Measurements from ENCODE around the gene ABCC4. TPM values are rescaled to one million over a fixed set of nuclear protein-coding genes. Genes with fewer than 3 reads are reported as not detected.
"Not testable (repeated sequence)": the region's sequence is repeated elsewhere in the genome, so short reads cannot be mapped to it uniquely, and the experiment has no call there.

Gene ABCC4
- total RNA-seq, 1 donor from 2014 or later: 21.8 TPM

DNA sequence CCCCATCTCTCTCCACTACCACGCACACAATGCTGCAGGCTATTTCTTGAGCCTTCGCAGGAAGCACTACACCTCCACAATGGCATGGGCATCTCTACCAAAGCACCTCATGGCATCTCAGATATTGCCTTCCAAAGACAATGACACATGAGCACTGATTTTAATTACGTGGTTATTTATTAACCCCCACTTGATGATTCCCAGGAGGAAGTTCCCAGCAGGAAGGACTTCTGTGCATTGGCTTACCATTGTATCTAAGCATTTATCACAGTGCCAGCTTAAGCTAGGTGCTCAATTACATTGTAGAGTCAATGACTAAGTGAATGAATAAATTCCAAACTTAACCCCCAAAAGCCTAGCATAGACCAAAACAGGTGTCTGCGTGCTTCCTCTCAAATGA lies 101.4 kb downstream of the ABCC4 start:
- H3K9me3 Mint-ChIP-seq: peaks cover 4% of the 10 kb centered on the region
- H3K27me3 Mint-ChIP-seq (ENCODE audit: low read depth): no peaks in the 10 kb centered on the region
- TF ChIP-seq, protein P1, sequence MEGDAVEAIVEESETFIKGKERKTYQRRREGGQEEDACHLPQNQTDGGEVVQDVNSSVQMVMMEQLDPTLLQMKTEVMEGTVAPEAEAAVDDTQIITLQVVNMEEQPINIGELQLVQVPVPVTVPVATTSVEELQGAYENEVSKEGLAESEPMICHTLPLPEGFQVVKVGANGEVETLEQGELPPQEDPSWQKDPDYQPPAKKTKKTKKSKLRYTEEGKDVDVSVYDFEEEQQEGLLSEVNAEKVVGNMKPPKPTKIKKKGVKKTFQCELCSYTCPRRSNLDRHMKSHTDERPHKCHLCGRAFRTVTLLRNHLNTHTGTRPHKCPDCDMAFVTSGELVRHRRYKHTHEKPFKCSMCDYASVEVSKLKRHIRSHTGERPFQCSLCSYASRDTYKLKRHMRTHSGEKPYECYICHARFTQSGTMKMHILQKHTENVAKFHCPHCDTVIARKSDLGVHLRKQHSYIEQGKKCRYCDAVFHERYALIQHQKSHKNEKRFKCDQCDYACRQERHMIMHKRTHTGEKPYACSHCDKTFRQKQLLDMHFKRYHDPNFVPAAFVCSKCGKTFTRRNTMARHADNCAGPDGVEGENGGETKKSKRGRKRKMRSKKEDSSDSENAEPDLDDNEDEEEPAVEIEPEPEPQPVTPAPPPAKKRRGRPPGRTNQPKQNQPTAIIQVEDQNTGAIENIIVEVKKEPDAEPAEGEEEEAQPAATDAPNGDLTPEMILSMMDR (conservative IDR thresholded peaks at IDR 0.05): no peak
- no peak for DNase-seq (ENCODE audit: low read depth, low spot score)
- no peak overlapping the region for H3K4me3 Mint-ChIP-seq
- H3K27ac Mint-ChIP-seq (ENCODE audit: unreplicated experiment): no peak overlapping the region
- H3K36me3 Mint-ChIP-seq (ENCODE audit: low read depth): peaks cover 19% of the 10 kb centered on the region
- no peaks in the 10 kb centered on the region for H3K4me1 Mint-ChIP-seq

DNA sequence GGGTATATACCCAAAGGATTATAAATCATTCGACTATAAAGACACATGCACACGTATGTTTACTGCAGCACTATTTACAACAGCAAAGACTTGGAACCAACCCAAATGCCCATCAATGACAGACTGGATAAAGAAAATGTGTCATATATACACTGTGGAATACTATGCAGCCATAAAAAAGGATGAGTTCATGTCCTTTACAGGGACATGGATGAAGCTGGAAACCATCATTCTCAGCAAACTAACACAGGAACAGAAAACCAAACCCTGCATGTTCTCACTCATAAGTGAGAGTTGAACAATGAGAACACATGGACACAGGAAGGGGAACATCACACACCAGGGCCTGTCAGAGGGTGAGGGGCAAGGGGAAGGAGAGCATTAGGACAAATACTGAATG lies 102.6 kb downstream of the ABCC4 start:
- H3K4me3 Mint-ChIP-seq; H3K27me3 Mint-ChIP-seq (ENCODE audit: low read depth); H3K4me1 Mint-ChIP-seq; DNase-seq (ENCODE audit: low read depth, low spot score); H3K9me3 Mint-ChIP-seq: not testable (repeated sequence)
- Mint-ChIP-seq H3K27ac (ENCODE audit: unreplicated experiment) (peak overlapping the region; percentile 81), H3K36me3 (ENCODE audit: low read depth) (peaks cover 19% of the 10 kb centered on the region)

DNA sequence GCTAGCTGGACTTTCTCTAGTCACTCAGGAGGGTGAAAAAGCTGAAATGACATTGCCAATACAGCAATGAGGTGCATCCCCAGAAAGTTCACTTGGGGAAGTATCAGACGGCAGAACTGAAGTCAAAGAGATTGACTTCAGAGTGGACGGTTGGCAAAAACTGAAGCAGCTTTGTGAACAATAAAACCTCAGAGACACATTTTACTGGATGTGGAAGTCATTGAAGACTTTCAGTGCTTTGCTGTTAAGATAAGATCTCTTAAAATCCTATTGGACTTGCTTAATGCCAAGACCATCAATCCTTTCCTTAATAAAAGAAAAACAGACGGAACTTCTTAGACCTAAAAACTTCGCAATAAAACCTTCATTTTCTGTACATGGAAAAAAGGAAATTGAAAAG lies 103.7 kb downstream of the ABCC4 start:
- H3K4me3 Mint-ChIP-seq: no peak overlapping the region
- H3K27ac Mint-ChIP-seq (ENCODE audit: unreplicated experiment): no peak overlapping the region
- no peaks in the 10 kb centered on the region for H3K4me1 Mint-ChIP-seq
- H3K36me3 Mint-ChIP-seq (ENCODE audit: low read depth): peaks cover 19% of the 10 kb centered on the region
- H3K9me3 Mint-ChIP-seq: peaks cover 4% of the 10 kb centered on the region
- DNase-seq (ENCODE audit: low read depth, low spot score): no peak
- no peaks in the 10 kb centered on the region for H3K27me3 Mint-ChIP-seq (ENCODE audit: low read depth)
- TF ChIP-seq, protein P1 (conservative IDR thresholded peaks at IDR 0.05): no peak

DNA sequence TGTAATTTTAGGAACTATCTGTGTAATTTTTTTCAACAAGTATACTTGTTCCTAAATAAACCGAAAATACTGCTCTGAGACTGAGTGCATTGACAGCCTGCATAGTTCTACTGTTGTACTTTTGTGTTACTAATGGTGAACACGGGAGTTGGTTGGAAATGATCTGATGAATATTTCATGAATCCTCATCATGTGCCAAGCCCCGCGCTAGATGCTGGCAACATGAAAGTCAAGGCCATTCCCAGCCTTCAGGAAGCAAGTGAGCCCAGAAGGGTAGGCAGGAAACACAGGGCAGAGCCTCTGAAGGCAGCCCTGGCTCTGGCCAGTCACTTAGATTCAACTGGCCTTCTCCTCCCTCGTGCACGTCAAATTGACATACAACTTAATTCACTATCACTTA lies 106.1 kb downstream of the ABCC4 start:
- Mint-ChIP-seq H3K36me3 (ENCODE audit: low read depth) (peaks cover 17% of the 10 kb centered on the region), H3K27me3 (ENCODE audit: low read depth) (no peaks in the 10 kb centered on the region), H3K27ac (ENCODE audit: unreplicated experiment) (no peak overlapping the region), H3K4me3 (no peak overlapping the region), H3K9me3 (peaks cover 4% of the 10 kb centered on the region), H3K4me1 (no peaks in the 10 kb centered on the region)
- TF ChIP-seq, protein P1 (conservative IDR thresholded peaks at IDR 0.05): no peak
- DNase-seq (ENCODE audit: low read depth, low spot score): no peak

DNA sequence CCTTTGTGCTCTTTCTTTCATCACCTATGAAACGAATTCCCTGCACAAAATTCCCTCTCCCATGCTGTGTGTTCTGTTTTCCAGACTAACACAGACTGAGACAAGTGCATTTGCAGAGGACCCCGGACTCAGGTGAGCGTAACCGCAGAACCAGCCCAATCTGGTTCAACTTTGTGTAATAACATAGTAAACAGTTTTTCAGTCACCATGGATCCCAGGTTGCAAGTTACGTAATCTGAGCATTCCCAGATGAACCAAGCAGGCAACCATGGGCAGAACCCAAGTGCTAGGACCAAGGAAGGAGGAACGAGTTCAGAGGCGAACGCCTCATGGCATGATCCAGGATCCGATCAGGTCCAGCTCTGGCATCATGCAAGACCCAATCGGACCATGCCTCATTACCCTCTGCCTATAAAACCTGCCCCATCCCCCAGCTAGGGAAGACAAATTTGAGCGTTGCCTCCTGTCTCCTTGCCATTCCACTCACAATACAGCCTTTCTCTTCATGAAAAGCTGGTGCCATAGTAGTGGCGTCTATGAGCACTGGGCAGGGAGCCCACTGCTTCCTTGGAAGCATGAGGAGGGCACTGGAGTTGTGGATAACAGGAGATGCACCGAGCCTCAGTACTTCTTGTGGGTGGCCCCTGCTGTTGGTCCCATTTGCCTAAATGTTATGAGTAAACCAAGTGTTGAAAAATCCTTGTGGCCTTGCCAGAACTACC lies 107.6 kb downstream of the ABCC4 start:
- H3K4me3 Mint-ChIP-seq: no peak overlapping the region
- DNase-seq (ENCODE audit: low read depth, low spot score): no peak
- H3K9me3 Mint-ChIP-seq: no peaks in the 10 kb centered on the region
- TF ChIP-seq, protein P1 (conservative IDR thresholded peaks at IDR 0.05): no peak
- H3K27me3 Mint-ChIP-seq (ENCODE audit: low read depth): no peaks in the 10 kb centered on the region
- no peaks in the 10 kb centered on the region for H3K4me1 Mint-ChIP-seq
- H3K27ac Mint-ChIP-seq (ENCODE audit: unreplicated experiment): no peak overlapping the region
- peaks cover 6% of the 10 kb centered on the region for H3K36me3 Mint-ChIP-seq (ENCODE audit: low read depth)

DNA sequence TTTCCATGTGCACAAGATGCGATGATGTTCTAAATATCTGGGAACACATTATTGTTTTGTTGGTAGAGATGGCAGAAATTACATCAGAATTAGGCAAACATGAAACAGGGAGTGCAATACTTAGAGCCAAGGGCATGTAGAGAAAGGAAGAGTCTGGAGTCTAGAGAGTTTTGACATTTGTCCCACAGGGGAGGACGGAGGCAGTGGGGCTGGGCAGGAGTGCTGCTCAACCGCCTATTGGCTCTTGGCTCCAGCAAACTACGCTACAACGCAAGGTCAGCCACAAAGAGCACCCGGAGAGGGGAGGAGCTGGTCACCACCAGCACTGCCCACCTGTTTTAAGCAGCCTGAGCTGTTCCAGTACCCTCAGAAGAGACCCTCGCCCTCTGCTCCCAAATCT lies 108.3 kb downstream of the ABCC4 start:
- no peak overlapping the region for H3K27ac Mint-ChIP-seq (ENCODE audit: unreplicated experiment)
- H3K36me3 Mint-ChIP-seq (ENCODE audit: low read depth): peaks cover 3% of the 10 kb centered on the region
- TF ChIP-seq, protein P1 (conservative IDR thresholded peaks at IDR 0.05): no peak
- no peaks in the 10 kb centered on the region for H3K27me3 Mint-ChIP-seq (ENCODE audit: low read depth)
- no peaks in the 10 kb centered on the region for H3K4me1 Mint-ChIP-seq
- no peaks in the 10 kb centered on the region for H3K9me3 Mint-ChIP-seq
- no peak overlapping the region for H3K4me3 Mint-ChIP-seq
- no peak for DNase-seq (ENCODE audit: low read depth, low spot score)

DNA sequence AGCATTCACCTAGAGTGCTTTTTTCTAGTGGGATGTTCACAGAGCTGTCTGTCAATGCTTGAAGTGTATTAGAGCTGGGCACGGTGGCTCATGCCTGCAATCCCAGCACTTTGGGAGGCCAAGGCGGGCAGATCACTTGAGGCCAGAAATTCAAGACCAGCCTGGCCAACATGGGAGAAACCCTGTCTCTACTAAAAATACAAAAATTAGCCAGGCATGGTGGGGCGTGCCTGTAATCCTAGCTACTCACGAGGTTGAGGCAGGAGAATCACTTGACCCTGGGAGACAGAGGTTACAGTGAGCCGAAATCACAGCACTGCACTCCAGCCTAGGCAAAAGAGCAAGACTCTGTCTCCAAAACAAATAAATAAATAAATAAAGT lies 108.7 kb downstream of the ABCC4 start:
- not testable (repeated sequence) for DNase-seq (ENCODE audit: low read depth, low spot score); H3K27ac Mint-ChIP-seq (ENCODE audit: unreplicated experiment); H3K27me3 Mint-ChIP-seq (ENCODE audit: low read depth); H3K4me3 Mint-ChIP-seq; H3K4me1 Mint-ChIP-seq; H3K9me3 Mint-ChIP-seq; H3K36me3 Mint-ChIP-seq (ENCODE audit: low read depth)
